ENCODE data around the gene ZNRD2. TPM values are rescaled to one million over a fixed set of nuclear protein-coding genes. Genes with fewer than 3 reads are reported as not detected.

ZNRD2 gene
- total and polyA plus RNA-seq, 10 of the 15 experiments (the other 5 are each of a cell fraction or from before 2014, with no cell fraction given): 7.9 to 111 (median 55.4) TPM

DNA sequence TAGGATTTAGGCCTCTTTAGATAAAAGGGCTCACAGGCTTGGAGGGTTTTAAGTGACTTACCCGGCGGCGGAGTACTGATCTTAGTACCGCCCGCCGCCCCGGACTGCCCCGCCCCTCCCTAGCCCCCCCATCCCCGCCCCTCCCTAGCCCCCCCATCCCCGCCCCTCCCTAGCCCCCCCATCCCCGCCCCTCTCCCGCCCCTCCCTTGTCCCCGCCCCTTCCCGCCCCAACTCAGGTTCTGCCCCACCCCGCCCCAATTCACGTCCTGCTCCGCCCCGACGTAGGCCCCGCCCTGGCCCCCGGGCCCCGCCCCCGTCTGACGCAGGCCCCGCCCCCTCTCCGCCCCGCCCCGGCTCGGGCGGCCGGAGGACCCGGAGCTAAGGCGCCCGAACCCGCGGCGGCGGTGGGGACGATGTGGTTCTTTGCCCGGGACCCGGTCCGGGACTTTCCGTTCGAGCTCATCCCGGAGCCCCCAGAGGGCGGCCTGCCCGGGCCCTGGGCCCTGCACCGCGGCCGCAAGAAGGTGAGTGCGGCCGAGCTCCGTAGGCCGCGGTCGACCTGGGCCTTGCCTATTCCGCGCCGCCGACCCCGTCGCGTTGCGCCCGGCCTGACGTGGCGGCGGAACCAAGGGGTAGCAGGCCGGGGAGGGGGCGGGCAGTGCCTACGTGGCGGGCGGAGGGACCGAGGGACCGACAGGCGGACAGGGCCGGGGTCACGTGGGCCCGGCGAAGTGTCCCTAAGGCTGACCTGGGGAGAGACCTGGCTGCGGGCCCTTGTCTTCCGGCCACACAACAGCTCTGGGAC lies 45.3 kb upstream of the ZNRD2 start, which contains the start of gene SCYL1 (continued):
- TF ChIP-seq, protein P1, sequence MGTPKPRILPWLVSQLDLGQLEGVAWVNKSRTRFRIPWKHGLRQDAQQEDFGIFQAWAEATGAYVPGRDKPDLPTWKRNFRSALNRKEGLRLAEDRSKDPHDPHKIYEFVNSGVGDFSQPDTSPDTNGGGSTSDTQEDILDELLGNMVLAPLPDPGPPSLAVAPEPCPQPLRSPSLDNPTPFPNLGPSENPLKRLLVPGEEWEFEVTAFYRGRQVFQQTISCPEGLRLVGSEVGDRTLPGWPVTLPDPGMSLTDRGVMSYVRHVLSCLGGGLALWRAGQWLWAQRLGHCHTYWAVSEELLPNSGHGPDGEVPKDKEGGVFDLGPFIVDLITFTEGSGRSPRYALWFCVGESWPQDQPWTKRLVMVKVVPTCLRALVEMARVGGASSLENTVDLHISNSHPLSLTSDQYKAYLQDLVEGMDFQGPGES (IDR thresholded peaks at IDR 0.05): no peak
- TF ChIP-seq, protein P2, sequence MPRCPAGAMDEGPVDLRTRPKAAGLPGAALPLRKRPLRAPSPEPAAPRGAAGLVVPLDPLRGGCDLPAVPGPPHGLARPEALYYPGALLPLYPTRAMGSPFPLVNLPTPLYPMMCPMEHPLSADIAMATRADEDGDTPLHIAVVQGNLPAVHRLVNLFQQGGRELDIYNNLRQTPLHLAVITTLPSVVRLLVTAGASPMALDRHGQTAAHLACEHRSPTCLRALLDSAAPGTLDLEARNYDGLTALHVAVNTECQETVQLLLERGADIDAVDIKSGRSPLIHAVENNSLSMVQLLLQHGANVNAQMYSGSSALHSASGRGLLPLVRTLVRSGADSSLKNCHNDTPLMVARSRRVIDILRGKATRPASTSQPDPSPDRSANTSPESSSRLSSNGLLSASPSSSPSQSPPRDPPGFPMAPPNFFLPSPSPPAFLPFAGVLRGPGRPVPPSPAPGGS (IDR thresholded peaks at IDR 0.05; ENCODE audit: borderline replicate concordance, insufficient read depth, low read depth, low read length, poor library complexity, severe bottlenecking): no peak
- no peak for TF ChIP-seq ZNF622 (IDR thresholded peaks at IDR 0.05)
- no peak for TF ChIP-seq ASH2L (IDR thresholded peaks at IDR 0.05; ENCODE audit: borderline replicate concordance, low read depth)
- no peak for TF ChIP-seq RELA (IDR thresholded peaks at IDR 0.05; ENCODE audit: borderline replicate concordance, partially characterized antibody)
- TF ChIP-seq, protein P3, sequence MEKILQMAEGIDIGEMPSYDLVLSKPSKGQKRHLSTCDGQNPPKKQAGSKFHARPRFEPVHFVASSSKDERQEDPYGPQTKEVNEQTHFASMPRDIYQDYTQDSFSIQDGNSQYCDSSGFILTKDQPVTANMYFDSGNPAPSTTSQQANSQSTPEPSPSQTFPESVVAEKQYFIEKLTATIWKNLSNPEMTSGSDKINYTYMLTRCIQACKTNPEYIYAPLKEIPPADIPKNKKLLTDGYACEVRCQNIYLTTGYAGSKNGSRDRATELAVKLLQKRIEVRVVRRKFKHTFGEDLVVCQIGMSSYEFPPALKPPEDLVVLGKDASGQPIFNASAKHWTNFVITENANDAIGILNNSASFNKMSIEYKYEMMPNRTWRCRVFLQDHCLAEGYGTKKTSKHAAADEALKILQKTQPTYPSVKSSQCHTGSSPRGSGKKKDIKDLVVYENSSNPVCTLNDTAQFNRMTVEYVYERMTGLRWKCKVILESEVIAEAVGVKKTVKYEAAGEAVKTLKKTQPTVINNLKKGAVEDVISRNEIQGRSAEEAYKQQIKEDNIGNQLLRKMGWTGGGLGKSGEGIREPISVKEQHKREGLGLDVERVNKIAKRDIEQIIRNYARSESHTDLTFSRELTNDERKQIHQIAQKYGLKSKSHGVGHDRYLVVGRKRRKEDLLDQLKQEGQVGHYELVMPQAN (conservative IDR thresholded peaks at IDR 0.05): peak; percentile 83
- TF ChIP-seq CHD4 (IDR thresholded peaks at IDR 0.05): no peak
- TF ChIP-seq ZSCAN29 (IDR thresholded peaks at IDR 0.05): peak; percentile 68; the same call in 1 of the 2 replicates
- TF ChIP-seq NR2F1 (conservative IDR thresholded peaks at IDR 0.05): peak; percentile 74
- TF ChIP-seq, protein P4, sequence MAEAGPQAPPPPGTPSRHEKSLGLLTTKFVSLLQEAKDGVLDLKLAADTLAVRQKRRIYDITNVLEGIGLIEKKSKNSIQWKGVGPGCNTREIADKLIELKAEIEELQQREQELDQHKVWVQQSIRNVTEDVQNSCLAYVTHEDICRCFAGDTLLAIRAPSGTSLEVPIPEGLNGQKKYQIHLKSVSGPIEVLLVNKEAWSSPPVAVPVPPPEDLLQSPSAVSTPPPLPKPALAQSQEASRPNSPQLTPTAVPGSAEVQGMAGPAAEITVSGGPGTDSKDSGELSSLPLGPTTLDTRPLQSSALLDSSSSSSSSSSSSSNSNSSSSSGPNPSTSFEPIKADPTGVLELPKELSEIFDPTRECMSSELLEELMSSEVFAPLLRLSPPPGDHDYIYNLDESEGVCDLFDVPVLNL (IDR thresholded peaks at IDR 0.05; ENCODE audit: low read depth, low read length): no peak
- 0 out of 2 replicates have a peak, but pooled peaks have one; percentile 56 for TF ChIP-seq ZNF207 (IDR thresholded peaks at IDR 0.05; ENCODE audit: borderline replicate concordance)
- TF ChIP-seq JUND (IDR thresholded peaks at IDR 0.05; ENCODE audit: low read depth, low read length): no peak
- TF ChIP-seq, protein P5, sequence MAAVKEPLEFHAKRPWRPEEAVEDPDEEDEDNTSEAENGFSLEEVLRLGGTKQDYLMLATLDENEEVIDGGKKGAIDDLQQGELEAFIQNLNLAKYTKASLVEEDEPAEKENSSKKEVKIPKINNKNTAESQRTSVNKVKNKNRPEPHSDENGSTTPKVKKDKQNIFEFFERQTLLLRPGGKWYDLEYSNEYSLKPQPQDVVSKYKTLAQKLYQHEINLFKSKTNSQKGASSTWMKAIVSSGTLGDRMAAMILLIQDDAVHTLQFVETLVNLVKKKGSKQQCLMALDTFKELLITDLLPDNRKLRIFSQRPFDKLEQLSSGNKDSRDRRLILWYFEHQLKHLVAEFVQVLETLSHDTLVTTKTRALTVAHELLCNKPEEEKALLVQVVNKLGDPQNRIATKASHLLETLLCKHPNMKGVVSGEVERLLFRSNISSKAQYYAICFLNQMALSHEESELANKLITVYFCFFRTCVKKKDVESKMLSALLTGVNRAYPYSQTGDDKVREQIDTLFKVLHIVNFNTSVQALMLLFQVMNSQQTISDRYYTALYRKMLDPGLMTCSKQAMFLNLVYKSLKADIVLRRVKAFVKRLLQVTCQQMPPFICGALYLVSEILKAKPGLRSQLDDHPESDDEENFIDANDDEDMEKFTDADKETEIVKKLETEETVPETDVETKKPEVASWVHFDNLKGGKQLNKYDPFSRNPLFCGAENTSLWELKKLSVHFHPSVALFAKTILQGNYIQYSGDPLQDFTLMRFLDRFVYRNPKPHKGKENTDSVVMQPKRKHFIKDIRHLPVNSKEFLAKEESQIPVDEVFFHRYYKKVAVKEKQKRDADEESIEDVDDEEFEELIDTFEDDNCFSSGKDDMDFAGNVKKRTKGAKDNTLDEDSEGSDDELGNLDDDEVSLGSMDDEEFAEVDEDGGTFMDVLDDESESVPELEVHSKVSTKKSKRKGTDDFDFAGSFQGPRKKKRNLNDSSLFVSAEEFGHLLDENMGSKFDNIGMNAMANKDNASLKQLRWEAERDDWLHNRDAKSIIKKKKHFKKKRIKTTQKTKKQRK (IDR thresholded peaks at IDR 0.05; ENCODE audit: low read depth, low read length): no peak
- no peak for TF ChIP-seq HDGF (IDR thresholded peaks at IDR 0.05)
- peak; percentile 74 for TF ChIP-seq POLR2A (IDR thresholded peaks at IDR 0.05; ENCODE audit: low read depth, low read length)
- TF ChIP-seq CHD2 (IDR thresholded peaks at IDR 0.05; ENCODE audit: borderline replicate concordance, low read depth, low read length): no peak
- TF ChIP-seq NFYB (IDR thresholded peaks at IDR 0.05; ENCODE audit: insufficient read depth, low read depth, low read length): no peak
- no peak for TF ChIP-seq TCF7 (IDR thresholded peaks at IDR 0.05; ENCODE audit: borderline replicate concordance)
- peak; percentile 92 for TF ChIP-seq SMARCA5 (IDR thresholded peaks at IDR 0.05)
- no peak for TF ChIP-seq CEBPB (IDR thresholded peaks at IDR 0.05; ENCODE audit: borderline replicate concordance in 1 of 2, low read depth in 2 of 2, low read length in 2 of 2)
- TF ChIP-seq SRF (IDR thresholded peaks at IDR 0.05; ENCODE audit: low read depth in 2 of 2, low read length in 2 of 2): no peak
- peak; percentile 97 for TF ChIP-seq GATAD2B (conservative IDR thresholded peaks at IDR 0.05; ENCODE audit: low read depth)
